IPS-15b (cell line): Measurements from ENCODE around the gene DOCK2.
"Not testable (repeated sequence)": the region's sequence is repeated elsewhere in the genome, so short reads cannot be mapped to it uniquely, and the experiment has no call there.

Experiments
- H3K27me3 ChIP-seq: one replicate; pipeline ENCODE4 v1.6.1; 2013; ENCODE audit warnings: low read length; ENCODE audit not compliant: control insufficient read depth, insufficient read depth
- H3K36me3 ChIP-seq: one replicate; pipeline ENCODE4 v1.6.1; 2013; ENCODE audit warnings: low read length; ENCODE audit not compliant: control insufficient read depth, insufficient read depth
- H3K4me1 ChIP-seq: one replicate; pipeline ENCODE4 v1.6.1; 2013; ENCODE audit warnings: mild to moderate bottlenecking, low read length; ENCODE audit not compliant: control insufficient read depth, insufficient read depth
- H3K4me3 ChIP-seq: one replicate; pipeline ENCODE4 v1.5.1; 2013; ENCODE audit warnings: low read depth, low read length
- H3K9ac ChIP-seq: one replicate; pipeline ENCODE4 v1.6.1; 2013; ENCODE audit warnings: low read depth, mild to moderate bottlenecking, low read length
- H3K9me3 ChIP-seq: one replicate; pipeline ENCODE4 v1.6.1; 2013; ENCODE audit warnings: mild to moderate bottlenecking, low read length; ENCODE audit not compliant: control insufficient read depth, insufficient read depth

Gene DOCK2

DNA sequence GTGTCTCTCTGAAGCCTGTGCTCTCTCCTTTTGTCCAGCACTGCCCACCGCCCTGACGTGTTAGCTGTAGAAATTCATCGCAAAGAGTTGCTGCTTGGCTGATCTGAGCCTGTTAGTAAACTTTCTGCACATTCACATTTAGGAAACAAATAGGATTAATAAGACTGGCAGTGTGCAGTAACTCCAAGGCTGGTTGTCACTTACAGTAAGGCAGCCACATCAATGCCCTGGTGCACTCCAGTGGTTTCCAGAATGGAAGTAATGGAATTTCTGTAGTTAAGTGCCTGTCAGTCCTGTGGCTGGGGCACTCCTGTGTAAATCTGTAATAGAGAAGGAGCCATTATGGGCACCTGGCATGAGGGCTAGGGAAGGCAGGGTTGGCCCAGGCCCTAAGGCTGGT, 70.6 kb downstream of the DOCK2 start:
- Histone ChIP-seq H3K9me3 (no peaks in the 10 kb centered on the region), H3K4me1 (no peaks in the 10 kb centered on the region), H3K27me3 (no peaks in the 10 kb centered on the region), H3K4me3 (no peak overlapping the region), H3K36me3 (no peaks in the 10 kb centered on the region), H3K9ac (no peak overlapping the region)

DNA sequence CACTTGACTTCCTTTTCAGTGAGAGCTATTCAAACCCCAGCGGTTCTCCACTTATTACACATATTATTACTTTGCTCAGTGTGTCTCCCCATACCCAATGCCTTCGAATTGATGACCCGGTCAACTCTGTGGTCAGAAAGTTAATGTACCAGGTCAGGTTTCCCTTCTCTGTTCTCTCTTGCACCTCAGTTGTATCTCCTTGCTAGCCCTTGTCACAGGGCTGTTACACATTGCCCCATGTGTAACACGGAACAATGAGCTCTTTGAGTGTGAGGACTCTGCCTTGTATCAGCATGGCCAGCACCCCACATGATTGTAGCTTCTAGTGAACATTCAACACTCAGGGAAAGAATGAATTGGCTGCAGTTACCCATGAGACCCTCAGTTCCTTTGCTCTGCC, 73.6 kb downstream of the DOCK2 start:
- Histone ChIP-seq H3K4me1 (no peaks in the 10 kb centered on the region), H3K36me3 (no peaks in the 10 kb centered on the region), H3K4me3 (no peak overlapping the region), H3K9me3 (no peaks in the 10 kb centered on the region), H3K27me3 (no peaks in the 10 kb centered on the region), H3K9ac (no peak overlapping the region)

DNA sequence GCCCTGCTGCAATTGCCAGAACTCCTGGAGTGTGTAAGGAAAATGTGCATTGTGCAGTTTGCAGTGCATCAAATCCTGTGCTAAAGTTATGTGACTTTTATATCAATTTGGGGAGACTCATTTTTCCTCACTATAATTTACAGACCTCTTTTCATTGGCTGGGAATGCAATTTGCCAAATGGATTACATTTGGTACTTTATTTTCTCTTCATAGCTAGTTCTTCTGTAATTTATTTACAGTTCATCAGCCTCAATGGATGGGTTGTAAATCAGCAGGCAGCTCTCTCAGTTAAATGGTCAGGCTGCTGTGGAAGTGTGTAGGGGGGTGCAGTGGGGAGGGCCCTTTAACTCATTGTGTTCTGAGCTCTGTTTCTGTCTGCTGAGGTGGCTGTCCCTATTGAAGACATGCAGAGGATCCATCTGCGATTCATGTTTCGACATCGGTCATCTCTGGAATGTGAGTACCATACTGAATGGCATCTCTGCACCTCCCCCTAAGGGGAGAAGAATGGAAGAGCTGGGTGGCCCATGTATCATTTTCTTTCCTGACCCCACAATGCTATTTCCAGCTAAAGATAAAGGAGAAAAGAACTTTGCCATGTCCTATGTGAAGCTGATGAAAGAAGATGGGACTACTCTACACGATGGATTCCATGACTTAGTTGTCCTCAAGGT, 74.6 kb downstream of the DOCK2 start:
- Histone ChIP-seq H3K9ac (no peak overlapping the region), H3K27me3 (no peaks in the 10 kb centered on the region), H3K4me1 (no peaks in the 10 kb centered on the region), H3K9me3 (no peaks in the 10 kb centered on the region), H3K36me3 (no peaks in the 10 kb centered on the region), H3K4me3 (no peak overlapping the region)

DNA sequence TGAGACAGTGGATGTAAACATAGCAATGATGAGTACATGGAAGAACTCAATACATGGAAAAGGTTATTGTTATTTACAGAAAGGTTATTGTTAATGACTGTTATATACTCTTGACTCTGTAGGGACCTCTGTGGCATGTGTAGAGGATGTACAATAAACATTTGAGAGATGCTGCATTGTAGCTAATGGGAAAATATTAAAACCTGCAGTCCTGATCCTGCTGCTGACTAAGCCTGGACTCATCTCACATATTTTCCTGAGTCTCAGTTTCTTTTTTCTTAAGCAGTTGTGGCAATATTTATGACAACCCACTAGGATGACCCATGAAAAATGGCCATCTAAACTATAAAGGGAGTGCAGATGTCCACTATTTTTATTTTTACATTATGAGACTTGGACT, 75.4 kb downstream of the DOCK2 start:
- Histone ChIP-seq H3K4me3 (no peak overlapping the region), H3K27me3 (no peaks in the 10 kb centered on the region), H3K9me3 (no peaks in the 10 kb centered on the region), H3K4me1 (no peaks in the 10 kb centered on the region), H3K36me3 (no peaks in the 10 kb centered on the region), H3K9ac (no peak overlapping the region)

DNA sequence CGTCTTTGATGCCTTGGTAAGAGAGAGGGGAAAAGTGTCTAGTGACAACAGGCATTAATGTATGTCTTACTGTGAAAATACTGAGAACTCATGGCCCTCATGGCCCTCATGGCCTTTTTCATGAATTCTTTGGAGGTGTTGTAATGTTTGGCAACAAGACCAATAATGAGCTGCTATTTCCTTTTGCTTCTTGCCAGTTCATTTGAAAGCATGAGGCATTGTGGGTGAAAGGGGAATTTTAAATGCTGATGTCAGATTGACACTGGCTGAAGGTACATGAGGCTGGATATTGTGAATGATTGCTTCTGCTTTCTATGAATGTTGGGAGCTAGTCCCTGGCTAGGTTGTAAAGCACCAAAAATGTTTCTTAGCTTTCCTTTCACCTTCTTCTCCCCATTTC, 79.2 kb downstream of the DOCK2 start:
- Histone ChIP-seq H3K36me3 (no peaks in the 10 kb centered on the region), H3K9ac (no peak overlapping the region), H3K27me3 (no peaks in the 10 kb centered on the region), H3K9me3 (no peaks in the 10 kb centered on the region), H3K4me3 (no peak overlapping the region), H3K4me1 (no peaks in the 10 kb centered on the region)

DNA sequence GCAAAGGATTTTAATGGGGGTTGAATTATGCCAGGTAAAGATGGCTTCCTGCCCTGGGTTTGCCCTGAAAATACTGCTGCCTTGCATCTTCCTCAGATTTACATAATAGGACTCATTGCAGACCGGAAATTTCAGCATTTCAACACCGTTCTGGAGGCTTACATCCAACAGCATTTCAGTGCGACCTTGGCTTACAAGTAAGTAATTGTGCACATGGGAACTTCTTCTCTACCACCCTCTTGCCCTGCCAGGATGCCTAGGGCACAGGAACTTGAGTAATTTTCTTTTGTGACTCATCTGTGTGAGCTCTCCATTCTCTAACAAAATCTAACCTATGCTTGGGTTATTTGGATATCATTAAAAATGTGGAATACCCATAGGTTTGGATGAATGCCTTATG, 80.2 kb downstream of the DOCK2 start:
- Histone ChIP-seq H3K4me3 (no peak overlapping the region), H3K9ac (no peak overlapping the region), H3K36me3 (no peaks in the 10 kb centered on the region), H3K4me1 (no peaks in the 10 kb centered on the region), H3K27me3 (no peaks in the 10 kb centered on the region), H3K9me3 (no peaks in the 10 kb centered on the region)

DNA sequence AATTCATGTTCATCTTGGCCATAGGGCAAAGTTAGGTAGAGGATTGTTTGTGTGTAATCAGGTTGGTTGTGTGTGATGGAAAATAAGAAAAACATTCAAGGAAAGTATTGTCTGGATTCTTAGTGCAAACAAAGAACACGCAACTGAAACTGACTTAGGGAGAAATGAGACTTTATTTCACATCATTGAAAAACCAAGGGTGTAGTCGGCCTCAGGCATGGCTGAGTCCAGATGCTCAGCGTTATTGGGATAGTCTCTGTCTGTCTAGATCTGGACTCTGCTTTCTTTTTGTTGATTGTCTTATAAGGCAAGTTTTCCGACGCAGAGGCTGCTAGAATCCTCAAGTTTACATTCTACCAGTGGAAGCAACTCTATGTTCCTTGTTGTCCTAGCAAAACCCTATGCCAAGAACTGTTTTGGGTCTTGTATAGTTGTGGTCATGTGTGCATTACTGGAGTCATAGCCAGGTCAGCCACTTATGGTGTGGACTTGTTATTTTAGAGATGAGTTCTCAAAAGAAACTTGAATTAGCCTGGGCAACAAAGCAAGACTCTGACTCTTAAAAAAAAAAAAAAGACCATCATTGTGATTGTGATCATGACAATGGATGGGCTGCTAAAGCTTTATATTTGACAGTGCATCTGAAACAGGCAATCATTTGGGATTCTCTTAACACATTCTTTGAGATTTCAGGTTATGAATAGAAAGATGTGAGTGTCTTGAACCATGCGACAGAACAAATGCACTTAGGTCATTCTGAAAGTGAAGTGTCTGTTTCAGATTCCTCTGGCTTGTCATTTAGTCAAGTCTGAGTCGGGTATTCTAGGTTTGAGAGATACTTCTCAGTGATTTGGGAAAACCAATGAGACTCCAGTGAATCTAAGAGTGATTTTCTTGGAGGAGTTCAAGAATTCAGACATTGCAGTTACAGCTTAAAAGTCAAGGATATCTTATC, 82.6 kb downstream of the DOCK2 start:
- H3K4me3 ChIP-seq, result no peak overlapping the region
- no peaks in the 10 kb centered on the region for H3K9me3 ChIP-seq
- H3K9ac ChIP-seq, result no peak overlapping the region
- H3K27me3 ChIP-seq, result no peaks in the 10 kb centered on the region
- no peaks in the 10 kb centered on the region for H3K36me3 ChIP-seq
- peaks cover under 1% of the 10 kb centered on the region for H3K4me1 ChIP-seq

DNA sequence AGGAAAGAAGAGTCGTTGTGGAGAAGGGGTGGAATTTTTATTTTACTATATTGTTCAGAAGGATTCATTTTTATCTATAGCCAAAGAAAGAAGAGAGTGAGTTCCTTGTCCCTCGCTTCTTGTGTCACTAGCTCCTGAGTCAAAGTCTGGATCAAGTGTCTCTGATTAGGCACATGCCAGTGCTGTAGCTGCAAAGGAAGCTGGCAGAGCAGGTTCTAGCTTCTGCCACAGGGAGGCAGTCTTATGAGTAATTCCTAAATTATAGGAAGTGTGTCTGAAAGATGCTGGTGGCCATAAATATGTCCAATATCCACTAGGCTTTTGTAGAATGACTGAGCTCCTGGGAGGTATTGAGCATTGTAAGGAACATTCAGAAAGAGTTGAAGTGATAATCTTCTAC, 84.7 kb downstream of the DOCK2 start:
- Histone ChIP-seq H3K9me3 (no peaks in the 10 kb centered on the region), H3K36me3 (no peaks in the 10 kb centered on the region), H3K27me3 (no peaks in the 10 kb centered on the region), H3K9ac (no peak overlapping the region), H3K4me1 (peaks cover 2% of the 10 kb centered on the region), H3K4me3 (no peak overlapping the region)

DNA sequence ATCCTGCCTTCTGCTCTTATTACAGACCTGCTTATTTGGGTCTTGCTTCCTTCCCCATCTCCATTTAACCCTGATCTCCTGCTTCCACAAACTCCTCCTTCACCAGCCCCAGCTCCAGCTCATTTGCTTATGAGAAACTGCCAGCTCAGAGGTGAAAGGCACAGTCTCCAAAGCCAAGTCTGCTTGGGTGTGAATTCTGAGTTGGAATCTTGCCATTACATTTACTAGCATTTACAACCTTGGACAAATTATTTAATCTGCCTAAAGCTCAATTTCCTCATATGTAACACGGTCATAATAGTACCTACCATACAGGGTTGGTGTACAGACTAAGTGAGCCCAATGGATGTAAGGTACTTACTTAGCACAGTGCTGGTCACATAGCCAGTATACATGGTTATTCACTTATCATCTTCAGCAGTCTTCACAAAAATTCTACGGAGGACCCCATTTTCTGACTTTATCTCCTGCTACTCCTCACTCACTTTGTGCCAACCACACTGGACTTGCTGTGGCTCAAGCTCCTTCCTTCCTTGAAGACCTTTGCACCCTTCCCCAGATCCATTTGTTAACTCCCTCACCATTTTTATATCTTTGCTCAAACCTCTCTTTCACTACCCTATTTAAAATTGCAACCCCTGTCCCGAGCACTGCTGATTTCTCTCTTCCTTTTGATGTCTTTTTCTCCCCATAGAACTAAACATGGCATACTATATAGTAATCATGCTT, 86.2 kb downstream of the DOCK2 start:
- H3K4me1 ChIP-seq, result peaks cover 2% of the 10 kb centered on the region
- H3K4me3 ChIP-seq, result no peak overlapping the region
- H3K27me3 ChIP-seq, result no peaks in the 10 kb centered on the region
- no peak overlapping the region for H3K9ac ChIP-seq
- H3K9me3 ChIP-seq, result no peaks in the 10 kb centered on the region
- no peaks in the 10 kb centered on the region for H3K36me3 ChIP-seq

DNA sequence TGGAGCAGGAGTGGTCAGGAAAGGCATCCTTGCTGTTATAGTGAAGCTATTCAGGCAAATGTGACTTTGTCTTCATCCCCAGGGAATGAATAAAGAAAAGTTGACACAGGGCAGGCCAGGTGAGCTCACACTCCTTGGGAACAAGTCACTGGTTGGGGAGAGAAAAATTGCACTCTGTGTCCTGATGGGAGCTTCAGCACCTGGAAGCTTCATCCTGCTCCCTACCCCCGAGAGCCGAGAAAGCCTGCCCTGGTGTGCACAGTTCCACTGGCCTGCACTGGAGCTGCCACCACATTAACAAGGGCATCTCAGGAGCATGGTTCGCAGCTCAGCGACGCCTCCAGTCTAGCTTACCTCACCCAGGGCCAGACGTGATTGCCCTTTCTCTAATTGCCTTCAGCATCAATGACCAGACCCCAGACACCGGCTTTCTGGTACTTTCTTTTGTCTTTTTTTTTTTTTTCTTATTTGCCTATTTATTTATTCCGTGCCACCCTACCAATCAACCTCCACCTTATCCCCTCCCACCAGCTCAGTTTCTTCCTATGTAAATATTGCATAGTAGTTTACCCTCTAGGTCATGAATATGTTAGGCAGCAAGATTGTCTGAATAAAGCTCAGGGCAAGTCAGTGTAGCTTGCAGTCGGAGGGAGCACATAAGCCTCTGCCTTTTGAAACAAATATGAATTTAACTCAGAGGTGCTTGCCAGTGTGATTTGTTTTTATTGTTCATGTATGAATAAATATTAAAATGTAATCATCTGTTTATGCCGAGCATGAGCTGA, 87.4 kb downstream of the DOCK2 start:
- Histone ChIP-seq H3K9me3 (no peaks in the 10 kb centered on the region), H3K27me3 (no peaks in the 10 kb centered on the region)

DNA sequence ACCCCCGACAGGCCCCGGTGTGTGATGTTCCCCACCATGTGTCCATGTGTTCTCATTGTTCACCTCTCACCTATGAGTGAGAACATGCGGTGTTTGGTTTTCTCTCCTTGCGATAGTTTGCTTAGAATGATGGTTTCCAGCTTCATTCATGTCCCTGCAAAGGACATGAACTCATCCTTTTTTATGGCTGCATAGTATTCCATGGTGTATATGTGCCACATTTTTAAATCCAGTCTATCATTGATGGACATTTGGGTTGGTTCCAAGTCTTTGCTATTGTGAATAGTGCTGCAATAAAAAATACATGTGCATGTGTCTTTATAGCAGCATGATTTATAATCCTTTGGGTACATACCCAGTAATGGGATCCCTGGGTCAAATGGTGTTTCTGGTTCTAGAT, 88.6 kb downstream of the DOCK2 start:
- not testable (repeated sequence) for H3K4me3 ChIP-seq, H3K27me3 ChIP-seq, H3K9ac ChIP-seq, H3K36me3 ChIP-seq, H3K9me3 ChIP-seq, H3K4me1 ChIP-seq

More for the DNA sequence above, 87.4 kb downstream of the DOCK2 start:
- Histone ChIP-seq H3K9ac (no peak overlapping the region), H3K4me1 (peaks cover 2% of the 10 kb centered on the region), H3K4me3 (no peak overlapping the region), H3K36me3 (no peaks in the 10 kb centered on the region)
